ENCODE results near the gene TC2N. TPM values are rescaled to one million over a fixed set of nuclear protein-coding genes. Genes with fewer than 3 reads are reported as not detected.

The TC2N gene
- total RNA-seq, 2 donors from 2014 or later, result 17.3 to 19.5 TPM

GRCh38 chr14:91910196-91910595 is 42.9 kb upstream of the TC2N start:
- Mint-ChIP-seq H3K36me3 (ENCODE audit: low read depth) (no peaks in the 10 kb centered on the region), H3K27me3 (ENCODE audit: insufficient read depth) (no peaks in the 10 kb centered on the region), H3K9me3 (peaks cover 8% of the 10 kb centered on the region), H3K4me3 (no peak overlapping the region), H3K27ac (no peak overlapping the region), H3K4me1 (no peaks in the 10 kb centered on the region)
- no peak for DNase-seq
- TF ChIP-seq CTCF (conservative IDR thresholded peaks at IDR 0.05), result no peak
- WGBS, 2 experiments (ENCODE audit: insufficient coverage in 1 of 2, insufficient read length in 1 of 2), result 94 to 100% methylated on average over 5 to 9 of the region's 9 CpGs
- no peaks in the 10 kb centered on the region for H3K9me3 ChIP-seq (ENCODE audit: control insufficient read depth, low read length)
- H3K4me3 ChIP-seq (ENCODE audit: low read length), result no peak overlapping the region
- H3K9ac ChIP-seq (ENCODE audit: extremely low read depth, low read length, poor library complexity, severe bottlenecking), result no peak overlapping the region
- H3K27ac ChIP-seq (ENCODE audit: low read depth, low read length), result no peak overlapping the region
- no peaks in the 10 kb centered on the region for H3K27me3 ChIP-seq (ENCODE audit: control insufficient read depth, insufficient read depth, low read length, poor library complexity, severe bottlenecking)
- no peaks in the 10 kb centered on the region for H3K36me3 ChIP-seq (ENCODE audit: control insufficient read depth, insufficient read depth, low read length)
- H3K4me1 ChIP-seq (ENCODE audit: control insufficient read depth, insufficient read depth, low read length), result no peaks in the 10 kb centered on the region

- Mint-ChIP-seq H3K36me3 (ENCODE audit: low read depth) (no peaks in the 10 kb centered on the region), H3K9me3 (no peaks in the 10 kb centered on the region), H3K4me1 (peaks cover 8% of the 10 kb centered on the region), H3K27me3 (ENCODE audit: insufficient read depth) (no peaks in the 10 kb centered on the region), H3K4me3 (no peak overlapping the region), H3K27ac (no peak overlapping the region)
- H3K27me3 ChIP-seq (ENCODE audit: control insufficient read depth, insufficient read depth, low read length, poor library complexity, severe bottlenecking), result no peaks in the 10 kb centered on the region
- WGBS, 2 experiments (ENCODE audit: insufficient coverage in 1 of 2, insufficient read length in 1 of 2), result 86 to 100% methylated on average over 1 to 2 of the region's 2 CpGs
- H3K36me3 ChIP-seq (ENCODE audit: control insufficient read depth, insufficient read depth, low read length), result no peaks in the 10 kb centered on the region
- DNase-seq, result no peak
- no peak overlapping the region for H3K27ac ChIP-seq (ENCODE audit: low read depth, low read length)
- H3K4me1 ChIP-seq (ENCODE audit: control insufficient read depth, insufficient read depth, low read length), result no peaks in the 10 kb centered on the region
- no peak overlapping the region for H3K4me3 ChIP-seq (ENCODE audit: low read length)
- no peaks in the 10 kb centered on the region for H3K9me3 ChIP-seq (ENCODE audit: control insufficient read depth, low read length)
- TF ChIP-seq CTCF (conservative IDR thresholded peaks at IDR 0.05), result no peak
- H3K9ac ChIP-seq (ENCODE audit: extremely low read depth, low read length, poor library complexity, severe bottlenecking), result no peak overlapping the region
Measured at GRCh38 chr14:91906374-91906773, 39.0 kb upstream of the TC2N start.

GRCh38 chr14:91904956-91905645 is 37.8 kb upstream of the TC2N start:
- Histone ChIP-seq H3K4me1 (ENCODE audit: control insufficient read depth, insufficient read depth, low read length) (no peaks in the 10 kb centered on the region), H3K4me3 (ENCODE audit: low read length) (no peak overlapping the region), H3K9me3 (ENCODE audit: control insufficient read depth, low read length) (no peaks in the 10 kb centered on the region), H3K36me3 (ENCODE audit: control insufficient read depth, insufficient read depth, low read length) (no peaks in the 10 kb centered on the region), H3K27me3 (ENCODE audit: control insufficient read depth, insufficient read depth, low read length, poor library complexity, severe bottlenecking) (no peaks in the 10 kb centered on the region), H3K9ac (ENCODE audit: extremely low read depth, low read length, poor library complexity, severe bottlenecking) (no peak overlapping the region), H3K27ac (ENCODE audit: low read depth, low read length) (no peak overlapping the region)
- H3K36me3 Mint-ChIP-seq (ENCODE audit: low read depth), result no peaks in the 10 kb centered on the region
- 89 to 94% methylated on average over 5 to 9 of the region's 9 CpGs for WGBS, 2 experiments (ENCODE audit: insufficient coverage in 1 of 2, insufficient read length in 1 of 2)
- H3K9me3 Mint-ChIP-seq, result no peaks in the 10 kb centered on the region
- H3K4me1 Mint-ChIP-seq, result peaks cover 12% of the 10 kb centered on the region
- TF ChIP-seq CTCF (conservative IDR thresholded peaks at IDR 0.05), result no peak
- DNase-seq, result no peak
- no peak overlapping the region for H3K4me3 Mint-ChIP-seq
- H3K27me3 Mint-ChIP-seq (ENCODE audit: insufficient read depth), result no peaks in the 10 kb centered on the region
- no peak overlapping the region for H3K27ac Mint-ChIP-seq

Measured in endodermal cell (in vitro differentiated cells).